ENCODE measurements around the gene ZDHHC3.
A peak's percentile ranks its signal among the peaks of the same experiment; 100 is the strongest.
"Not testable (repeated sequence)": the region's sequence is repeated elsewhere in the genome, so short reads cannot be mapped to it uniquely, and the experiment has no call there.

The ZDHHC3 gene

DNA sequence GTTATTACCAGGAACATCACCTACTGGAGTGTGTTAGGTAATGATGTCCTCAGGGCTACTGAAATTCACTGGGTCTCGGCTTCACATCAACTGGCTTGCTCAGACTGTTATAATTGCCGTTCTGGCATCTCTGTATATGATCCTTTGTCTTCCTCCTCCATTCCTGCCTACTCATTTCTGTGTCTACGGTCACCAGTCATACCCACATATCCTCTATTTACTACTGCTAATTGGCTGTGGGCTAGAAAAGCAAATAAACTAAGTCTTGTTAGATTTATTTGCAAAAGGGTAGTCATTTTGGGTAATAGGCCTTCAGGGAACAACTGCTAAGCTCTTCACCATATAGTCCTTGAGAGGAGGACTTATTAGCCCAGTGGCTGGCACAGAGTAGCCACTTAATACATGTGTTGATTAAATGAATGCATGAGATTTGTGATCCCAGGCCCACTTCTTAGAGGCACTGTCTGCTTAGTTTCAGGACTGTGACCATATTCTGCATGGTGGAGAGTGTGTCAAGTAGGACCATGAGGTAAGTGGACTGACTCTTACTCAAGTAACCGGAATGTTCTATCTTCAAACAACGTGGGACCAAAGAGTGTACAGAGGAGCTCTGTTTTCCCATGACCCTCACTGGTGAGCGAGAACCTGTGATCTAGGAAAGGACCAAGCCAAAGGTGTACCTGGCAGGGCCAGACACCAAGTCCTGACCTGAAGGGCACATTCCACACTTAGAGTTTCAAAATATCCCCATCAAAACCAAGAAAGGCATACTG is 13.2 kb downstream of the ZDHHC3 start:
- no peak for DNase-seq

DNA sequence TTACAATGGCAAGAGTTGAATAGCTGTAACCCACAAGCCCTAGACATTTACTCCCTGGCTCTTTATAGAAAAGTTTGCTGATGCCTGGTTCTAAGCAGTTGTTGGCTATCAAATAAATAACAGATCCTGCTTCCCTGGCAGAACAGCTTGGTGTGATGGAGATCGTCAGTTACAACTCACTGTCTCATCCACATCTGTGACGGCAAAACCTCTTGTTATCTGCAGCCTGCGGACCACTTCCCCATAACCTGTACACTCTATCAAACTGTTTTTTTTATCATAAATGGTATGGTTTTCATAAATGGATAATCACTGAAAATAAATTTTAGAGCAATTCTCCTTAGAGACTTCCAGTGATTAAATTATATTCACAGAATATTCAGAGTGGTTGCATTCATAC is 14.1 kb downstream of the ZDHHC3 start:
- DNase-seq, result no peak

DNA sequence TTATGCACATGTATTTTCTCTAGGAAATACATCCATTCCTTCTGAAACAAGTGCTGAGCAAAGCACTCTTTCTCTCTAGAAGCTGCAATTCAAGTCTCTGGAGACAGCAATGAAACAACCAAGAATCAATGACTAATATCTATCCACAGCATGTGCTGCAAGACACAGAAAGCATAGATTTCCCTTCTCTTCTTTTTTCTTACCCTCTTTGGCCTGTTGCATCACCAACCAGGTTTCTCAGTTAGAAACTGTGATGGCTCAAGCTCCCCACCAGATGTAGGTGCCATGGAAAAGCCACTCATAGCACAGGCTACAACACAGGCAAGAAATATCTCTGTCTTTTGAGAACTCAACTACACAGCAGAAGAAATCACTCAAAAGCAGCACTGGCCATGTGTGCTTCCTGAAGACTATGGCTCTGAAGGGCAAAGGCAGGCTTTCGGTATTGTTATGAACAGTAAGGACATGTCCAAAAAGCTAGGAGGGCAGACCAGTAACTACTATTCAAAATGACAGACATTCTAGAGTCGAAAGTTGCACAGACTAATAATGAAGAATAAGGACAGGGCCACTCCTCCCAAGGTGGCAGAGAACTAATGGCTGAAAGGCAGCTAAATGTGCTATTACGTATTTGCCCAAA is 15.5 kb downstream of the ZDHHC3 start:
- no peak for DNase-seq

DNA sequence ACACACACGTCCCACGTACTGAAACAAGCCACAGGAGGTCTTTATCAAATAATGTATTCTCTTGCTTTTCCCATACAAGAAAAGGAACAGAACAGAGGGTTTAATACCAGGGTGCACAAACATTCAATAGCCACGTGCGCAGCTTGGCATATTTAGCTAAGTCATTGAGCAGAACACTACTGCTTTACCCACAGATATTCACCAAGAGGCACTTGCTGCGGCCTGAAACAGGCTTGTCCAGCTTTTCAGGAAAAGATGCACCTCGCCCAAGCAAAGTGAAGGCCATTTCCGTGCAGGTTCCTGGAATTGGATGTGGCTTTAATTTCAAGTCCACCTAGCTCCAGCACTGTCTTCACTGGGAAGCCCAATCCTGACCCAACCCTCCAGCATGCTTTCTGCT is 17.6 kb downstream of the ZDHHC3 start:
- DNase-seq, result no peak

DNA sequence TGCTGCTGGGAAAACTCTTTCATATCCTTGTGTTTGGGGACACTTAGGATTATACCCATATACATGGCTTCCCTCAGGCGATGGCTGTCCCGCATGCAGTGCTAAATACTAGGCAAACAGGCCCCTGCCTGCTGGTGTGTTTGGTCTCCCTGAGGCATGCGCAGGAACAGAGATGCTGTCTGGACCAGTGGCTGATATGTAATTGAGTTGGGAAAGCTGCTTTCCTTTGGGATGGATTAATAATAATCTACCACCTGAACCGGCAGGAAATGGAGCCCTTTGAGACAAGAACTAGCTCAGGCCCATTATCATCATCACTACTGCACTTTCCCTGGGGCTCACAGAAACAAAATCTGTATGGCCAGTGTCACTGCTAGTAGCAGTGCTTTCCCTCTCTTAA is 18.0 kb downstream of the ZDHHC3 start:
- no peak for DNase-seq

DNA sequence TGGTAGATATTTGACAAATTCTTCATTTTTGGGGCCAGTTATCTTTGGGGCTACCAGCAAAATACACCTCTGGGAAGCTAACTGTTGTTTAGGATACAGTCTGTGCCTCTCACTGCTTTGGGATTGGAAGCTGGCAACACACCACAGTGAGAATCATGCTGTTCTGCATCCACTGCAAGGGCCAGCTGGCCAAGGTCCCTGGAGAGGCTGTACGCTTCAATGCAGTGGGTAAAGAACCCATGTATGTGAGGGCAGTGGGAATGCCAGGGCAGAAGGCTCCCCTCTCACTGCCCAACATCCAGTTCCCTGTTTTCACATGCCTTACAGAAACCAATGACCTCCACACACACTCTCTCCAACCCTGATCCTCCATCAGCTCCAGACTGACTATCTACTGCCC is 20.1 kb downstream of the ZDHHC3 start:
- DNase-seq, result no peak

DNA sequence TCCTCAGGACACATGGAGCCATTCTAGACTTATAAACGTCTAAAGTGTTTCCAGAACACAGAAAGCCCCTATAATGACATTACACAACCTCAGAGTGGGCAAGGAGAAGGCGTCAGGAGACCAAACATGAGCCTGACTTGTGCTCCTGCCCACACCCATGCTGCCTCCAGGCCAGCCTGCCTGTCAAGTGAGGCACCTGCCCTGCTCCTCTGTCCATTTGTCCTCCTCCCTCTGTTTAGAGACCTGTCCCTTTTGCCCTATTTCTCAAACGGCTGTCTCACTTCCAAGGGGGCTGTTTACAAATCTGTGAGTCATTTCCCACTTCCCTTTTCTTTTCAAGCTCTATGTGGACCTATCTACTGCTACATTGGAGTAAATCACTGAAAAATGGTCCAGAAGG is 21.0 kb downstream of the ZDHHC3 start:
- DNase-seq, result peak; percentile 2

DNA sequence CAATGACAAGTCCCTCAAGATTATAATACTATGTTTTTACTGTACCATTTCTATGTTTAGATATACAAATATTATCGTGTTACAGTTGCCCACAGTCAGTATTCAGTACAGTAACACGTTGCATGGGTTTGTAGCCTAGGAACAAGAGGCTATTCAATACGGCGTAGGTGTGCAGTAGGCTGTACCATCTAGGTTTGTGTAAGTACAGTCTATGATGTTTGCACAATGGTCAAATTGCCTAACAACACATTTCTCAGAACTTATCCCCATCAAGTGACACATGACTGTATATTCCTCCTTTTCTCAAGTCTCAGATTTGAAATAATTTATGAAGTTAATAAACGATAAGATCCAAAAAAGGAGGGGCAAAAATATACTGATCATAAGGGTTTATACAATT is 21.7 kb downstream of the ZDHHC3 start:
- no peak for DNase-seq

DNA sequence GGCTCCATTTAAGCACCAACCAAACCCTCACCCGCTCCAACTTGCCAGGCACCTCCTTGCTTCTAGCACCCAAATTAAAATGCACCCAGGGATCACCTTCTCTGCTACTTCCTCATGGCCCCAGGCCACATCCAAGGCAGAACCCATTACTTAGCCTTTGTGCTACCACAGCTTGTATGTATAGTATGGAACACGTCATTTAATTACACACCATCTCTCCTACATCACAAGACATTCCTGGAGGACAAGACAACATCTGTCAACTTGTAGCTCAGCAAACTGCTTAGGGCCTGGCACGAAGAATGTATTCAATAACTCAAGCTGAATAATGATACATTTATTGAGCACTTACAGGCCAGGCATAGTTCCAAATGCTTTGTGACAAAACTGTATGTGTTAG is 23.3 kb downstream of the ZDHHC3 start:
- DNase-seq, result no peak

DNA sequence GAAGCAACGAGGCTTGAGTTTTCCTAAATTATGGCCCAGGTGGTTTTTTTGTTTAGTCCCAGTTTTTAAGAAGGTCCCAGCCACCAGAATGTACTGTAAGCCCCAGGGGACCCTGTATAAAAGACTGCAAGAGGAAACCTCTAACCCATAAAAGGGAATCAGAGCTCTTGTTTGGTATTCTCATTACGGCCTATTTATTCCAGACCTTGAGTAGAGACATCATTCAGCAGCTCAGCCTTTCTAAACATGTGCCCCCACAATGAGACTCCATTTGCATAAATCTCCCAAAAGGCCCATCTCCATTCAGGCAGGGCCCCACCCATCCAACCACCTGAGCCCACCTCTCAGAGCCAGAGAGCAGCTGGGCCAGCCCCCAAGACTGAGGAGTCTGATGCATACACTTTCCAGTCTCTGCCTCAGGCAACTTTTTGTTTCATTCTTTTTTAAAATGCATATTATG is 25.7 kb downstream of the ZDHHC3 start:
- no peak for DNase-seq

DNA sequence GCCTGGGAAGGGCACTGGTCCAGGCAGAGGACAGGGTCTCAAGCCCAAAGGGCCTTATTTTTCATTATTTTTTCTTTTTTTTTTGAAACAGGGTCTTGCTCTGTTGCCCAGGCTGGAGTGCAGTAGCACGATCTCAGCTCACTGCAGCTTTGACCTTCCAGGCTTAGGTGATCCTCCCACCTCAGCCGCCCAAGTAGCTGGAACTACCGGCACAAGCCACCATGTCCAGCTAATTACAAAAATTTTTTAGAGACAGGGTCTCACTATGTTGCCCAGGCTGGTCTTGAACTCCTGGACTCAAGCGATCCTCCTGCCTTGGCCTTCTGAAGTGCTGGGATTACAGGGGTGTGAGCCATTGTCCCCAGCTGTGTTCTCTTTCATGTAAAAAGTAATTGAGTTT is 26.2 kb downstream of the ZDHHC3 start:
- DNase-seq, result not testable (repeated sequence)

DNA sequence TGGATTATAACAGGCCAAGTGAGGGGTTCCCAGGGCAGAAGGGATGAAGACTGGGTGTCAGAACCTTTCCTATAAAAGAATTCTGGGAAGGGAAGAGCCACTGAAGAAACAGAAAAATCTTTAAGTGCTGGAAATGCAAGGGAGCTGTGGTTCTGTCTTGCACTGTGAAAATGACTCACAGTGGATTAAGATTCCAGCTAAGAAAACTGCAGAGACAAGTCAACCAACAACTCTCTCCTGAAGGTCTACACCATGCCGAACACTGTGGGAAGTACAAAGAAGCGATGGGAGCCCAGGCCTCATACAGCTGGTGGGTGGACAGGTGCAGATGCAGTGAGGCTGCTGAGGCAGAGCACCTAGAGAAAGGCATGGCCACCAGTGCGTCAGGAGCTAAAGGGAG is 27.7 kb downstream of the ZDHHC3 start:
- no peak for DNase-seq

DNA sequence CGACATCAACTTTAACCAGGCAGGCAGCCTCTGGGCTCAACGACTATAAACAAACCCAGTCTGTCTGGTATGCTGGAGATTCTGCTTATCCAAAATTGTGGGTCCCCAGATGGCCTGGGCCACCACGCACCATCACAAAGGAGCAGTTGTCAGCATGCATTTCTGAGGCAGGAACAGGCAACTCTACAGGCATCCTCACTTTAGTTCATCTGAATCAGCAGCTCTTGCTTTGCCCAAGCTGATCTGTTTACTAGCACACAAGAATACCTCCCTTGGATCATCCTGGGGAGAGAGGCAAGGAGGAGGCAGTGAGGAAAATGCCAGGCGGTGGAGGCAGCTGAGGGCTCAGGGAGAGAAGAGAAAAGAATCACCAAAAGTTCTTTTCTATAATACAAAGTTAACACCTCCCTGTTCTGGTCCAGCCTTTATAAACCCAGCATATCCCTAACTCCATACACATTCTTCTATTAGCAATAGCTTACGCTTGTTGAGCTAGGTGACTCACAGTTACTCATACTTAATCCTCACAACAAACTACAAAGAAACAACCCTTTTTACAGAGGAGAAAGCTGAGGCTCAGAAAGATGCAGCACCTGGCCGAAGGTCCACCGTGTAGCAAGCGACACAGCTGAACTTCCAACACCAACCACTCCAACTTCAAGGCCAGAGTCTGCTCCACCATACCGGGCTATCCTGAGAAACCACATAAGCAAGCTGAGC is 33.6 kb downstream of the ZDHHC3 start:
- no peak for DNase-seq

DNA sequence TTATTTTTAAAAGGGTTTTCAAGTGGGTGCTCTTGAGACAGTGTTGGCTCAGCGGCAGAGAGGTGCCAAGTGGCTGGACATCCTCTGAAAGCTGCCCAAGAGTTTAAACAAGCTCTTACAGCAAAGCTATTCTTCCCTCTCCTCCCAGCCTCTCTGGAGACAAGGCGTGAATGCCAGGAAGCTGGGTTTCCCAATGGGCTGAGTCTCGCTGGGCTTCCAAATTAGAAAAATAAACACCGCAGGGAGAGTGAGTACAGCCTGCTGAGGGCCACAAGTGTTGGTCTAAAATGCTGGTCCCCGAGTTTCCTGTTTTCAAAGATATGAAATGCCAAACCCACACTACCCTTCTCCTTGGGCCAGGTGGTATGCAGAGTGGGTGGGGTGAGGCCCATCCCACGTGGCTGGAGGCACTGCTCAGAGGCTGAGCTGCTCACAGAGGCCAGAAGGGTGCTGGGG is 36.4 kb downstream of the ZDHHC3 start:
- DNase-seq, result no peak

DNA sequence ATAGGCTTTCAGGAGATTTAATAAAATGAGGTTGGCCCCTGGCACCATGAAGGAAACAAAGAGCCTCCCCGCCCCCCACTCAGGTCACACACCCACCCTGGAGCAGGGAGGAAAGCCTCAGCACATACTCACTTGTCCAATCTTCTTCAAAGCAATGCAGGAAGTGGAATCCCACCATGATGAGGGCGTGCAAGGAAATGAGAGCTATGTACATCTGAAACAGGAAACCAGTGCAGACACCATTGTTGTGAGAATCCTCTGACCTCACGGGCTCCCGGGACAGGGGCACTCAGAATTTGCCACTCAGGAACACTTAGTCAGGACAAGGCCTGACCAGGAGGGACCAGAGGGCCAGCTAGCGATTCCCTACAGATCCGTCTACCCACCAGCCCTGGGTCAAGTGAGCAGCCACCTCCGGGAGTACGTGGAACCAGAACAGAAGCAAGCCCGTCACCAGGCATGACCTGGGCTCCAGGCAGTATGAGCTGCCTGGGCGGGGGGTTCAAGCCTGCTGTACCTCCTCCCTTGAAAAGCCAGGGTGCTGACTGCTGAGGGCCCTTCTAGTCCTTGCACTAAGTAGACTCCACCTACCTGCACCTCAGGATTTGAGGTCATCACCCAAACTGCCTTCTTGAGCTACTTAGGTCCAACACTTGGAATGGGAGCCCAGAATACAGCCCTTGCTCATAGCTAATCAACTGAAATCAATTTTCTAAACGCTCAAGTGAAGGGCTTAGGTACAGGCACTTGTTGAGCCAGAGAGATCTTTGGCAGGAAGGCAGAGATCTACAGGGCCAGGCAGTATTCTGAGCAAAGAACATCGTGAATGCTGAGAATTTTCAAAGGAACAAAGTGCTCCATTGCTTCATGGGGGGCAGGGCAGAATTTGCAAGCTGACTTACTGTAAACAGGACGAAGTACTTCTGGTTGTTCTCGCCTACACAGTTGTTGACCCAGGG is 42.7 kb downstream of the ZDHHC3 start:
- no peak for DNase-seq

DNA sequence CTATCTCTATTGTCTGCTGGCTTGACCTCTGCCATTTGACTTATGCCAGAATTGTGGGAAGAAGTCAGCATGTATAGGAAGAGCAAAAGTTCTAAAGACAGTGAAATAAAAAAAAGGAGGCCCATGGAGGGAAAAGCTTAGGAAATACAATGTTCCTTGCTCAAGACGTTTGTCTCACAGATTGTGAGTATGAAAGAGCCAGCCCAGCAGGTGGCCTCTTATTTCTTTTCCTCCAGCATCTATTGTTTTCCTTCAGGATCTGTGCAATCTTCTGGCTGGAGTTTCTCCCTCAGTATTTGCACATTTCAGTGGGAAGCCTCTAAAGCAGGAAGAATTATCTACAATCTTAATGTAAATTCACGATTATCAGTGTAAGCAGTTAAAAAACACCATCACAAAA is 43.7 kb downstream of the ZDHHC3 start:
- no peak for DNase-seq

DNA sequence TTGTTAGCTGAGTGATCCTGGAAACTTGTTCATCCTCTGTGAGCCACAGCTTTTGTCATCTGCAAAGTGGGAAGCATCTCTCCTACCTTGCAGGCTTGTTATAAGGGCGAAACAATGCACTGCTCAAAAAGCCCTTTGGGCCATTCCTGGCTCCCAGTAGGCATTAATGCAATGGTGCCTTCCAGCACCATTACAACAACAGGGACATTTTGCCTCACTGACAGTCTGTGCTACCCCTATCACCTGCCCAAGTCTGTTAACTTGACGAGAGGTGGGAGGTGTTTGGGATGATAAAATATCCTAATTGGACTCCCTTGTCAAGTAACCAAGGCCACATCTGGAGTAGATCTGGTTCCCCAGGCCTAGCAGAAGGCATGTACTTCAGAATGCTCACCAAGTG is 44.2 kb downstream of the ZDHHC3 start:
- DNase-seq, result no peak

DNA sequence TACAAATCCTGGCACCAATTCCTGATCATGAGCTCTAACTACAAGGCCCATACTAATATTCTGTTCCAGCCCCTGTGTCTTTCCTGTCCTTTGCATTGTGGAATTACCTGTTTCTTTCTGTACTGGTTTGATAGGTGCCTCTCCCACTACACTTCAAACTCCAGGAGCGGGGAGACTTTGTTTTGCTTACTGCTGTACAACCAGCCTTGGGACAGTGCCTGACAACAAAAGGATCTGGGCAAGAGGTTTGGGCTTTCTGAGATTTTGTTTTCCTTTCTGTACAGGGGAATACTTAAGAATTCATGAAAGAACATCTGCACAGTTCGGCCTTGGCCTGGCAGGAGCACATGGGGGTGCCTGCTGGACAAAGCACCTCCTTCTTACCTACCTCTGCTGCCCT is 45.1 kb downstream of the ZDHHC3 start:
- DNase-seq, result no peak

DNA sequence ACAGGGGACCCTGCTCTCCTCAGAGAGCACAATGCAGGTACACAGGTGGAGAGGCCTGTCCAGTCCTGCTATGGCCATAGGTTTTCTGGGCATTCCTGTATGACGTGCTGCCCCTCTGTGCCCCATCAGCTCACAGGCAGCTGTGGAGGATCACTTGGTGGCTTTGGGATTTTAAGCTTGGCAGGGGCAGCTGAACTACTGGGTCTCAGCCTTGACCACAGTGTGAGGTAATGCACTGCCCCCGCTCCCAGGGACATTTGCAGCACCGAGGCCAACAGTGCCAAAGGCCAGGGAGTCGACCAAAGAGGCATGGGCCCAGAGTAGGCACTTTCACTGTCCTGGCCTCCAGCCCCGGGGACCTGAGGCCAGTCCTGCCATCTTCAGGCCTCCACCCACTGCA is 46.2 kb downstream of the ZDHHC3 start:
- DNase-seq, result no peak

DNA sequence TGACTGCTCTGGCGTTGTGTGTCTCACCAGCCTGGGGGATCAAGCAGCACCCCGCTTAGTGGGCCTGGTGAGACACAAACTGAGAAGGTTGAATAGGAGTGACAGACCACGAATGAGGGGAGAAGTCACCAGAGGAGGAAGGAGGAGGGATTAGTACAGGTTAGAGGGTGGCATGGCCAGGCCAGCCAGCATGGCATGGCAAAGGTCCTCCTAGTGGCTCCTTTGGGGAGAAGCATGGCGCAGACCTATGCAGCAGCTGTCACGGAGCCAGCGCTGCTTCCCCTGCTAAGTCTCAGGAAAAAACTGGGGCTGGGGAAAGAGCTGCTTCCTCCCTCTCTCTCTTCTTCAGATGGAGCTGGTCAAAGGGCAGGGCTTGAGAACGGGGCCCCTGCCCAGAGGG is 48.6 kb downstream of the ZDHHC3 start:
- no peak for DNase-seq

DNA sequence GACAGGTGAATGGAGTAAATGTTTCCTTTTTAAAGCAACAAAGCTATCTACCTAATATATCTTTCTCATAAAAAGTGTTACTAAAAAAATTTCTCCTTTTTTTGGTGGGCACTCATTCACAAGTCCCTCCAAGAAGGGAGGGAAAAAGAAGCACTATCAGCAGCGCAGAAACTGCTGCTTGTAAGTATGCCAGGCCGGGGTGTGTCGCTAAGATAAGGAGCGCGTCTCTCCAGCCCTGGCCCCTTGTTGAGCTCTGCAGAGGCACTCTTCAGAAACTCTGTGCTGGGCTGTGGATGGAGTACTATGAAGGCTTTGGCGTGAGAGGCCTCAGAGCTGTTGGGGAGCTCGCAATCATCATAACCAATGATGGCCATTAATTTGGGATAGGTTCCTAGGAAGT is 49.1 kb downstream of the ZDHHC3 start:
- DNase-seq, result no peak

DNA sequence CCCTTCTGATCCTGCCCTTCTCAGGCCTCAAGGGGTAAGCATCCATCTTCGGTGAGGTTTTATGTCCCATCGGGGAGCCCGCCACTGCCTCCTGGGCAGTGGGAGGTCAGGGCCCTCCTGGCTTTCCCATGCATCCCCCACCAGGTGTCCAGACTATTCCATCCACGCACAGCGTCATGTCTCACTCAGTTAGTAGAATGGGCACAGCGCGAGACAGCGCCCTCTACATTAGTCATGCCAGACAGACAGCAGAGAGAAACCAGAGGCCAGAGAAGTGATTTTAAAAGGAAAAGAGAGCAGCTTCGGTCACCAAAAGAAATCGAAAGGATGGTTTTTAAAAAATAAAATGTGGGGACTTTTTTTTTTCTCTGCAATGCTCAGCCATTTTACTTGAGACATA is 49.8 kb downstream of the ZDHHC3 start:
- no peak for DNase-seq

Data from CD4-positive, alpha-beta T cell treated with Interleukin-4 for 4 hours (primary cell).